ENCODE data around the gene SLC7A8. TPM values are rescaled to one million over a fixed set of nuclear protein-coding genes. Genes with fewer than 3 reads are reported as not detected.

Gene SLC7A8
- total RNA-seq, 2 donors from 2014 or later, result 1.2 to 1.9 TPM

- peak overlapping the region; percentile 51 to 54 for H3K27ac Mint-ChIP-seq
- H3K9me3 Mint-ChIP-seq, result no peaks in the 10 kb centered on the region
- ATAC-seq, result no peak
- peaks cover 8% of the 10 kb centered on the region in 2 donors for H3K36me3 Mint-ChIP-seq
- no peak for DNase-seq (ENCODE audit: low spot score in 2 of 2)
These were observed 81.4 kb downstream of the SLC7A8 start for GRCh38 chr14:23101986-23102625.

DNA sequence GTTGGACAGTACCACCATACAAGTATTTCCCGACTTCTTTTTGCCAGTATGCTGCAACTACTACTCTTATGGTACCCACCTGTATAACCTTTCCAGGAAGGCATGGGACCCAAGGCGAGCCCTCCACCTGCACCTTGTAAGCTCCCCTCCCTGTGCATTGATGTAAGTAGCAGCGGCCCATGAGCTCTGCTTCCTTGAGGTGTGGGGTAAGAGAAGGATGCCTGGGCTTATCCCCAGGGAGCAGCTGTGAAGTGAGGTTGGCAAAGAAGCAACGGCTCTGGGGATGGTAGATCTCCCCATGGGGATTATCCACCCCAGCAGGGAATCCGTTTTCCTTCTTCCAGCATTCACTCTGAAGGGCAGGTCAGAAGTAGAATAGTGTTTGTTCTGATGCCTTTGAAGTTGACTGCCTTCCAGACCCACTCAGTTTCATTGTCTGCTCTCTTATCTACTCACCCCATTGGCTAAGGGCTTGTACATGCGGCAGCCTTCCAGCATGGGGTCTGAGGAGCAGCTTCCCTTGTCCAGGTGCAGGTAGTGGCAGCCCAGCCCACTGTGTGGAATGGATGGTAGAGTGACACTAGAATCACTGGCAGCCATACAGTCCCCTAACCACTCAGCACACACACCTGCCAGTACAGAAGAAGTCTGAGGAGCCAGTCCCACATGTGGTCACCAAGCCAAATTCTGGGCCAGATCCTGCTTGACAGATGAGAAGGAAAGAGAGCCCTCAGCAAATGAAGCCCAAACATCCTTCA lies 82.1 kb downstream of the SLC7A8 start:
- ATAC-seq, result no peak
- H3K9me3 Mint-ChIP-seq, result no peaks in the 10 kb centered on the region
- peak overlapping the region in 1 of 2 donors; percentile 54 for H3K27ac Mint-ChIP-seq

DNA sequence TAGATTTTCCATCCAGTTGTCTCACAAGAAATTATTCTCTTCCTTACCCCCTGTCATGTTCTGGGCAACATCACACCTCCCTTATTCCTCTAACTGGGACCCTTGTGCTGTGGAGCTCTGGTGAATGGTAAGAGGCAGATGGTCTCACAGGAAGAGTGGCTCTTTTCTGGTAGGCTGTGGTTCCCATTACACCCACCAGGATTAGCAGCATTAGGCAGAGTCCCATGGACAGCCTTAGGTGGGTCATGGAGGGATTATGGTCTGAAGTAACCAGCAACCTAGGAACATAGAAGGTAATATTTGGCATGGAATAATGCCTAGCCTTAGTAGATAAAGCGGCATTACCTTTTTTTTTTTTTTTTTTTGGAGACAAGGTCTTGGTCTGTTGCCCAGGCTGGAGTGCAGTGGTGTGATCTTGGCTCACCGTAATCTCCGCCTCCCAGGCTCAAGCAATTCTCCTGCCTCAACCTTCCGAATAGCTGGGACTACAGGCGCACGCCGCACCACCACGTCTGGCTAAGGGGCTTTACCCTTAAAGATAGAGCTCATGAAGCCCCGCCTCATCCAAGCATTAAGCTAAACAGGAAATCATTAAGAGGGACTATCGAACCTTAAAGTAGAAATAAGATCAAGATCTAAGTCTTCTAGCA lies 84.1 kb downstream of the SLC7A8 start:
- H3K36me3 Mint-ChIP-seq, result peaks cover 15 to 16% of the 10 kb centered on the region in 2 donors
- peak overlapping the region in 1 of 2 donors; percentile 2 for H3K27ac Mint-ChIP-seq
- DNase-seq (ENCODE audit: low spot score in 2 of 2) (no peak), ATAC-seq (no peak)
- H3K9me3 Mint-ChIP-seq, result no peaks in the 10 kb centered on the region

More for the DNA sequence above, 82.1 kb downstream of the SLC7A8 start:
- no peak for DNase-seq (ENCODE audit: low spot score in 2 of 2)
- H3K36me3 Mint-ChIP-seq, result peaks cover 15% of the 10 kb centered on the region in 2 donors

GRCh38 chr14:23097786-23098185 lies 85.7 kb downstream of the SLC7A8 start:
- no peak for ATAC-seq
- Mint-ChIP-seq H3K9me3 (no peaks in the 10 kb centered on the region), H3K36me3 (peaks cover 16 to 22% of the 10 kb centered on the region in 2 donors), H3K27ac (no peak overlapping the region)
- DNase-seq (ENCODE audit: low spot score in 2 of 2), result no peak

DNA sequence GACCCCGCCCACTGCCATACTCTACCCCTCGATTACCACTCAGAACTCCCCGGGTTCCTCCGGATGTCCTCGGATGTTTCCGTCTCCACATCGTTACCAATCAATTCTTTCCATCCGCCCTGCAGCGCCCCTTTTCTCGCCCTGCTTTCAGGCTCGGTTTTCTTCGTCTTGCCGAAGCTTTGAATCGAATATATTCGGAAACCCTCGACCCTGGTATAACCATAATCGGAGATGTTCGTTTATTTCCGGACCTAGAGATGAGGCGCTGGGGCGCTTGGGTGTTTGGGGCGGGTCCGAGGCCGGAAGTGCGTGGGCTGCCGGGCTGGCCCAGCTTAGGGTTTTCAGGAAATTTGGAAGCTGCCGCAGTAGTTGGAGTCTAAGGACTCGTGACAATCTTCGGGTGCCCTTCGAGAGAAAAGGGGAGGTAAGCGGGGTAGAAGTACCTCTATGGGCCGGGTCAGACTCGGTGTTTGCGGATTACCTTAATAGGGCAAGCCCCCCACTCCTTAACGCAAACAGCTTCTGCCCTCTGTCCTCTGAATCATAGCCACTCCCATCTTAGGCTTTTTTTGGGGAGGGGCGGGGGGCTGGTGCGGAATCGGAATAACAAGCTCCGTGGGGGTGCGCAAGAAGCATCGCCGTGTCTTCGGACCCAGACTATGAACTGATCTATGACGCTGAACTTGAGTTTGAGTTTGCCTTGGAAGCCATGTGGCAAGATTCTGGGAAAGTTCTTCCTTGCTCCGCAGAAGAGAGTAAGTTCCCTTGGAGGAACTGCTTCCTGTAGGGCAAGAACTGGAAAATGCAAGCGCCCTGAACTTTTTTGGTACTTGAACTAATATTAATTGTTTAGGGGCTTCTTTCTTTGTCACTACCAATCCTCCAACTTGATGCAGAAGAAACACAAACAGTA lies 88.0 kb downstream of the SLC7A8 start, which contains the start of gene C14orf119:
Gene C14orf119, plus strand, starts transcription at position 310 of the 913 bp plus-strand sequence. CDS start 2,154 bp downstream, outside the sequence.
- no peak within 1 kb of the TSS for H3K27ac Mint-ChIP-seq
- peaks cover 22 to 34% of the 10 kb centered on the region in 2 donors for H3K36me3 Mint-ChIP-seq
- peak; percentile 88 to 93 for ATAC-seq
- no peaks in the 10 kb centered on the region for H3K9me3 Mint-ChIP-seq
- peak in 1 of 2 donors; percentile 99 for DNase-seq (ENCODE audit: low spot score in 2 of 2)

DNA sequence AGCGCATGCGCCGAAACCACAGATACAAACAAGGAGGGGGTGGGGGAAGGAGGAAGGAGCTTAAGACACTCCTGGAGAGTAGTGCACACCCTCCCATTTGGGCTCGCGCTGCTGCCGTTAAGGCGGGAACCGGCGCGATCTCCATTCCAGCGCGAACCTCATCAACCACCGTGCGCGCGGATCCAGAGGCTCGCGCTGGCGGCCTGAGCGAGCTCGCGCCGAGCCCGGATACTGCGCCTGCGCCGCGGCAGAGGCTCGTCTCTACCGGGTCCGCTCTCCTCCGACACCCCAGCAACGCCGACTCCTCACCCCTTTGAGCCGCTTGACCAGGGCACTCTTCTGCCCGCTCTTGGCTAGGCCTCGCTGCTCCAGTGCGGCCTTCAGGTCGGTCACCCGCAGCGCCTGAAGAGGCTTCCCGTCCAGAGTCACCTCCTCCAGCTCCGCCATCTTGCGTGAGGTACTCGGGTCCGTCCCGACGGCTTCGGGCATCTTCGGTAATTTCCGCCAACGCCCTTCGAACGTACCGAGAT lies 88.7 kb downstream of the SLC7A8 start, which contains the start of gene ACIN1:
Gene ACIN1, minus strand, starts transcription at position 471 of the 530 bp plus-strand sequence. Its CDS starts 24 bp downstream, at position 447.
- Mint-ChIP-seq H3K36me3 (peaks cover 29 to 38% of the 10 kb centered on the region in 2 donors), H3K27ac (no peak within 1 kb of the TSS), H3K9me3 (no peaks in the 10 kb centered on the region)
- peak; percentile 43 to 56 for ATAC-seq
- DNase-seq (ENCODE audit: low spot score in 2 of 2), result peak in 1 of 2 donors; percentile 99

DNA sequence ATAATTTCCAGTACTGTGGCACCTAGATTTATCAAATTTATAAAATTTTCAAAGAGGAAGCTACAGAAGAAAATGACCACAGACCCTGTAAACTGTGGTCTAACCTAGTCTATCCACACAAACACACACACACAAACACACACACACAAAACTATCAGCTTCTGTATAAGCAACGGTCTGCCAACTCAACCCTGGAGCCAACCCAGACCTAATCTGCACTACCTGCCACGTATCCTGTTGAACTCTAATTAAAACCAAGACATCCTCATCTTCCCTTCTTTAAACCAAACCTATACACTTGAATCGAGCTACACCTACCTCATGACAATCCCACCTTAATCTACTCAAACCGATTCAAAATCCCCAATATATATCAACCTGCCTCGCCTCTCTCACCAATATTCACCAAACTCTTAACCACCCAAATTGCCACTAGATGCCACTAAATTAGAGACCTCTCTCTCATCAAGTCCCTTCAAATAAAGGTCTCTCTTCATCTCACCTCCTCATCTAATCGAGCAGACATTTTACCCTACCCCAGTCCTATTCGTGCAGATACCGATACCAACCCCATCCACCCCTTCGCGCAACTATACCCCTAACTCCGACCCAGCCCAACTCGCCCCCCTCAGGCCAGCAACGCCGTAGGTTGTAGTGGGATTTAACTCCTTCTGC lies 89.3 kb downstream of the SLC7A8 start:
- H3K36me3 Mint-ChIP-seq, result peaks cover 34 to 44% of the 10 kb centered on the region in 2 donors
- no peak for ATAC-seq

DNA sequence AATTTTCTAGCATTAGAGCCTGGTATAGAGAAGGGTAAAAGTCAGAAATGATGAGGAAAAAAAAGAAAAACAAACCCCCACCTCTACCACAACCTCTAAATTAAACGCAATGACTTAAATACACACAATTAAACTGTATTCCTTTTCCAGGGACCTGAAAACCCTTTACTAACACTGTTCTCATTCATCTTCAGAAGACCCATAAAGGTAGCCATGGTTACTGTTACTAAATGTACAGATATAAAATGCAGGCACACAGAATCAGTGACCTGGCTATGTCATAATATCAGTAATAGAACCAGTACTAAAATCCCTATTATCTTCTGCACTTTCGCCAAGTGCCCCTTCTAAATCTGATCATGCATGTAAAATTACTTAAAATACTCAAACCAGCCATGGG lies 89.9 kb downstream of the SLC7A8 start:
- DNase-seq (ENCODE audit: low spot score in 2 of 2), result no peak
- no peaks in the 10 kb centered on the region for H3K9me3 Mint-ChIP-seq
- peaks cover 34 to 45% of the 10 kb centered on the region in 2 donors for H3K36me3 Mint-ChIP-seq
- no peak overlapping the region for H3K27ac Mint-ChIP-seq
- ATAC-seq, result no peak

More for the DNA sequence above, 89.3 kb downstream of the SLC7A8 start:
- no peak for DNase-seq (ENCODE audit: low spot score in 2 of 2)
- H3K27ac Mint-ChIP-seq, result no peak overlapping the region
- H3K9me3 Mint-ChIP-seq, result no peaks in the 10 kb centered on the region

- H3K27ac Mint-ChIP-seq, result no peak overlapping the region
- peaks cover 34 to 45% of the 10 kb centered on the region in 2 donors for H3K36me3 Mint-ChIP-seq
- no peaks in the 10 kb centered on the region for H3K9me3 Mint-ChIP-seq
- no peak for DNase-seq (ENCODE audit: low spot score in 2 of 2)
- no peak for ATAC-seq
These were observed 90.4 kb downstream of the SLC7A8 start for GRCh38 chr14:23093104-23093503.

DNA sequence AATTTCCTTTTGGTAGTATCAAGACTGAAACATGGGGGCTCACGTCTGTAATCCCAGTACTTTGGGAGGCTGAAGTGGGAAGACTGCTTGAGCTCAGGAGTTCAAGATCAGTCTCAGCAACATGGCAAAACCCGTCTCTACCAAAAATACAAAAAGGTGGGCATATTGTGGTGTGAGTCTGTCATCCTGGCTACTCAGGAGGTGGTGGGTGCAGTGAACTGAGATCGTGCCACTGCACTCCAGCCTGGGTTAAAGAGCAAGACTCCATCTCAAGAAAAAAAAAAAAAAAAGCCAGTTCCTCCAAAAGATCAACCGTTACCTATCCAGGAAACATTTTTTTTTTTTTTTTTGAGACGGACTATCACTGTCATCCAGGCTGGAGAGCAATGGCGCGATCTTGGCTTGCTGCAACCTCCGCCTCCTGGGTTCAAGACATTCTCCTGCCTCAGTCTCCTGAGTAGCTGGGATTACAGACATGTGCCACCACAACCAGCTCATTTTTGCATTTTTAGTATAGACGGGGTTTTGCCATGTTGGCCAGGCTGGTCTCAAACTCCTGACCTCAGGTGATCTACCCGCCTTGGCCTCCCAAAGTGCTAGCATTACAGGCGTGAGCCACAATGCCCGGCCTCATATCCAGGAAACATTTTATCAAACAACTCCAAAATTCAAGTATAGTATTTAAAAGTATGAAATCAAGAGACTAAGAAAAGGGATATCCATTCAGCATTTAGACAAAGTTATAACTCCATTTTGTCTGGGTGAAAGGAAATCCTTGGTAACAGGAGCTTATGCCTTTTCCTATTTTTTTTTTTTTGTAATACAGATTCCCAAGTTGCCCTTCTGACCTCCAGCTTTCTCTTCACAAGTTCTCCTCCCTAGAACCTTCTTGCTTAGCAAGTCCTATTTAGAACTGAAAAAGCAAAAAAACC lies 91.9 kb downstream of the SLC7A8 start:
- no peak for ATAC-seq
- Mint-ChIP-seq H3K9me3 (no peaks in the 10 kb centered on the region), H3K36me3 (peaks cover 26 to 44% of the 10 kb centered on the region in 2 donors), H3K27ac (peak overlapping the region in 1 of 2 donors; percentile 39)
- DNase-seq (ENCODE audit: low spot score in 2 of 2), result no peak

GRCh38 chr14:23090254-23090636 lies 93.2 kb downstream of the SLC7A8 start:
- no peak overlapping the region for H3K27ac Mint-ChIP-seq

GRCh38 chr14:23089498-23090253 lies 93.8 kb downstream of the SLC7A8 start:
- ATAC-seq (no peak), DNase-seq (ENCODE audit: low spot score in 2 of 2) (no peak)
- peak overlapping the region in 1 of 2 donors; percentile 8 for H3K27ac Mint-ChIP-seq
- H3K9me3 Mint-ChIP-seq, result no peaks in the 10 kb centered on the region
- peaks cover 24 to 51% of the 10 kb centered on the region in 2 donors for H3K36me3 Mint-ChIP-seq

More at GRCh38 chr14:23090254-23090636, 93.2 kb downstream of the SLC7A8 start:
- Mint-ChIP-seq H3K9me3 (no peaks in the 10 kb centered on the region), H3K36me3 (peaks cover 24 to 51% of the 10 kb centered on the region in 2 donors)
- DNase-seq (ENCODE audit: low spot score in 2 of 2) (no peak), ATAC-seq (no peak)

GRCh38 chr14:23086565-23086964 lies 96.9 kb downstream of the SLC7A8 start:
- ATAC-seq (no peak), DNase-seq (ENCODE audit: low spot score in 2 of 2) (no peak)
- Mint-ChIP-seq H3K9me3 (no peaks in the 10 kb centered on the region), H3K27ac (peak overlapping the region in 1 of 2 donors; percentile 11), H3K36me3 (peaks cover 20 to 34% of the 10 kb centered on the region in 2 donors)

DNA sequence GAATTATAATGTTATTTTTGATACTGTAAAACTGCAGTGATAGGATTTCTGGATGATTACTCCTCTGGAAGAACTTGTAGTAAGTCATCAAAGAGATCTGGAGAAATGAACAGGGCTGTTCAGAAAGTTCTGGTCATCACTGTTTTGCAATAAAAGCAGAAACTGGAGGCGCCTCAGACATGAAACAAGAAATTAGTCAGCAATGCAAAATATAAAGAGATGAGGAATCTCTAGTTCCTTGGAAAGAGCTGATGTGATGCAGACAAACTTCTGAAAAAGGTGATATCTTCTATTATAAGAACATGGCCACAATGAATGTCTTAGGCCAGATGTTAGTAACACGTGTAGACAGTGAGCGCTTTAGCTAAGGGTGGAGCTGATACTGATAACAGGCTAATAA lies 98.0 kb downstream of the SLC7A8 start:
- Mint-ChIP-seq H3K27ac (peak overlapping the region; percentile 11 to 75), H3K9me3 (no peaks in the 10 kb centered on the region), H3K36me3 (peaks cover 22 to 36% of the 10 kb centered on the region in 2 donors)
- no peak for DNase-seq (ENCODE audit: low spot score in 2 of 2)
- peak; percentile 61 to 78 for ATAC-seq

Measured in activated naive CD4-positive, alpha-beta T cell treated with anti-CD3 and anti-CD28 coated beads, Interleukin-2, amount 50 U/mL, for 72 hours (primary cell).